ENCODE results near the gene DSG2.

Gene DSG2

GRCh38 chr18:31483396-31483795, 14.6 kb upstream of the DSG2 start:
- no peak for TF ChIP-seq CTCF (IDR thresholded peaks at IDR 0.05)
- Histone ChIP-seq H3K27ac (no peak overlapping the region), H3K4me3 (no peak overlapping the region)
- DNase-seq (ENCODE audit: low spot score): no peak

- H3K4me3 ChIP-seq: no peak overlapping the region
- DNase-seq (ENCODE audit: low spot score): no peak
- no peak for TF ChIP-seq CTCF (IDR thresholded peaks at IDR 0.05)
- H3K27ac ChIP-seq: no peak overlapping the region
Observed at GRCh38 chr18:31484461-31484860, 13.5 kb upstream of the DSG2 start.

GRCh38 chr18:31486165-31486564, 11.8 kb upstream of the DSG2 start:
- H3K4me3 ChIP-seq: no peak overlapping the region
- TF ChIP-seq CTCF (IDR thresholded peaks at IDR 0.05): no peak
- no peak for DNase-seq (ENCODE audit: low spot score)
- no peak overlapping the region for H3K27ac ChIP-seq

- Histone ChIP-seq H3K27ac (no peak overlapping the region), H3K4me3 (no peak overlapping the region)
- no peak for DNase-seq (ENCODE audit: low spot score)
- TF ChIP-seq CTCF (IDR thresholded peaks at IDR 0.05): no peak
Observed at GRCh38 chr18:31487246-31488015, 10.5 kb upstream of the DSG2 start.

GRCh38 chr18:31489311-31489710, 8.7 kb upstream of the DSG2 start:
- H3K27ac ChIP-seq: no peak overlapping the region
- no peak for TF ChIP-seq CTCF (IDR thresholded peaks at IDR 0.05)

GRCh38 chr18:31490387-31490786, 7.6 kb upstream of the DSG2 start:
- DNase-seq (ENCODE audit: low spot score): no peak
- TF ChIP-seq CTCF (IDR thresholded peaks at IDR 0.05): no peak
- Histone ChIP-seq H3K27ac (no peak overlapping the region), H3K4me3 (no peak overlapping the region)

More at GRCh38 chr18:31489311-31489710, 8.7 kb upstream of the DSG2 start:
- no peak for DNase-seq (ENCODE audit: low spot score)
- no peak overlapping the region for H3K4me3 ChIP-seq

- no peak for TF ChIP-seq CTCF (IDR thresholded peaks at IDR 0.05)
- no peak for DNase-seq (ENCODE audit: low spot score)
- no peak overlapping the region for H3K27ac ChIP-seq
- H3K4me3 ChIP-seq: no peak overlapping the region
Observed at GRCh38 chr18:31490833-31491232, 7.1 kb upstream of the DSG2 start.
